ENCODE results near the gene OPTC.

The OPTC gene

GRCh38 chr1:203508463-203509073 is 14.6 kb downstream of the OPTC start:
- CTCF ChIA-PET = interaction anchor here (0.6 to 11.2 kb wide), 10 partner anchors 9 to 194 kb away, joined by 3 to 205 read pairs (median 4); no protein-coding TSS in a partner anchor
- POLR2A ChIA-PET = interaction anchor here (0.5 to 1.2 kb wide), 4 partner anchors 93 to 989 kb away, joined by 3 to 6 read pairs (median 4); partner anchors contain the start of gene ATP2B4
- Histone ChIP-seq H3K27ac (ENCODE audit: extremely low read depth, low read depth, low read length) (no peak overlapping the region), H3K36me3 (ENCODE audit: control insufficient read depth in 2 of 2, insufficient read depth in 1 of 2, low read length in 2 of 2) (no peaks in the 10 kb centered on the region), H3K4me3 (ENCODE audit: low read depth, low read length) (no peak overlapping the region), H3K9me3 (ENCODE audit: control insufficient read depth, insufficient read depth, low read depth, low read length) (no peaks in the 10 kb centered on the region), H3K4me1 (ENCODE audit: control insufficient read depth, insufficient read depth, low read length) (peaks cover 2% of the 10 kb centered on the region)
- no peak for TF ChIP-seq ZNF169 (tag by site-specific recombination; IDR thresholded peaks at IDR 0.05)
- peak; percentile 41; the same call in 1 of the 2 replicates for TF ChIP-seq ZFHX2 (tag by site-specific recombination; conservative IDR thresholded peaks at IDR 0.05)
- no peak for TF ChIP-seq ZNF514 (tag by site-specific recombination; IDR thresholded peaks at IDR 0.05)
- no peak for TF ChIP-seq KLF16 (tag by site-specific recombination; IDR thresholded peaks at IDR 0.05)
- no peak for TF ChIP-seq ZNF561 (tag by site-specific recombination; IDR thresholded peaks at IDR 0.05; ENCODE audit: borderline replicate concordance)
- TF ChIP-seq ZSCAN4 (tag by site-specific recombination; IDR thresholded peaks at IDR 0.05) = no peak
- peak; percentile 70 for TF ChIP-seq EGR2 (tag by site-specific recombination; IDR thresholded peaks at IDR 0.05; ENCODE audit: low read depth)
- no peak for TF ChIP-seq ZNF2 (tag by site-specific recombination; IDR thresholded peaks at IDR 0.05)
- TF ChIP-seq ZNF560 (tag by site-specific recombination; IDR thresholded peaks at IDR 0.05; ENCODE audit: borderline replicate concordance) = no peak
- TF ChIP-seq REST (tag by site-specific recombination; IDR thresholded peaks at IDR 0.05) = no peak
- no peak for TF ChIP-seq ZNF707 (tag by site-specific recombination; IDR thresholded peaks at IDR 0.05)
- TF ChIP-seq SALL2 (tag by site-specific recombination; IDR thresholded peaks at IDR 0.05; ENCODE audit: borderline replicate concordance) = no peak
- TF ChIP-seq ZNF23 (tag by site-specific recombination; IDR thresholded peaks at IDR 0.05; ENCODE audit: borderline replicate concordance) = no peak
- no peak for TF ChIP-seq PRDM4 (tag by site-specific recombination; IDR thresholded peaks at IDR 0.05)

GRCh38 chr1:203509135-203509534 is 15.2 kb downstream of the OPTC start:
- no peaks in the 10 kb centered on the region for H3K36me3 ChIP-seq (ENCODE audit: control insufficient read depth in 2 of 2, insufficient read depth in 1 of 2, low read length in 2 of 2)
- CTCF ChIA-PET = interaction anchor here (0.7 to 11.2 kb wide), 4 partner anchors 65 to 193 kb away, joined by 3 to 205 read pairs (median 4); no protein-coding TSS in a partner anchor
- H3K4me3 ChIP-seq (ENCODE audit: low read depth, low read length) = no peak overlapping the region
- H3K9me3 ChIP-seq (ENCODE audit: control insufficient read depth, insufficient read depth, low read depth, low read length) = no peaks in the 10 kb centered on the region
- TF ChIP-seq ZNF704 (tag by site-specific recombination; IDR thresholded peaks at IDR 0.05) (no peak), KLF1 (tag by site-specific recombination; IDR thresholded peaks at IDR 0.05) (peak; percentile 24; the same call in 1 of the 2 replicates), ZNF600 (tag by site-specific recombination; IDR thresholded peaks at IDR 0.05) (0 out of 2 replicates have a peak, but pooled peaks have one; percentile 43)
- H3K27ac ChIP-seq (ENCODE audit: extremely low read depth, low read depth, low read length) = no peak overlapping the region
- POLR2A ChIA-PET = no interaction called here
- H3K4me1 ChIP-seq (ENCODE audit: control insufficient read depth, insufficient read depth, low read length) = peaks cover 7% of the 10 kb centered on the region
